CD4-positive, alpha-beta T cell (primary cell): ENCODE data around the gene ERN1. TPM values are rescaled to one million over a fixed set of nuclear protein-coding genes. Genes with fewer than 3 reads are reported as not detected.

ENCODE experiments used
- ATAC-seq: fragments of 200-7000 bp; cut with Tn5 transposase; one replicate; pipeline ENCODE4 v1.10.0; 2022; ENCODE audit warnings: mild to moderate bottlenecking; ENCODE audit not compliant: poor library complexity
- CTCF ChIA-PET: fragments of 350-600 bp; sonication (Branson Sonifier 250); formaldehyde crosslinking; loops from one replicate; lab custom pipeline; 2021; ENCODE audit warnings: antibody characterized with exemption, inconsistent platforms; lab: Charles Lee
- POLR2A ChIA-PET: fragments of 350-600 bp; sonication (Branson Sonifier 250); formaldehyde crosslinking; loops from one replicate; lab custom pipeline; 2021; ENCODE audit warnings: antibody characterized with exemption, inconsistent platforms; lab: Charles Lee
- DNase-seq, 14 experiments: peaks; one replicate each; pipeline ENCODE4 v3.0.0-alpha.2; 2013 to 2020; ENCODE audit warnings: mixed read lengths in 2 of 14
- H3K27ac ChIP-seq, 2 donors: one replicate each; pipeline versions ENCODE4 v1.5.1 to v1.7.0; 2013; ENCODE audit warnings: low read length in 2 of 2, low read depth in 1 of 2, mild to moderate bottlenecking in 1 of 2
- H3K27me3 ChIP-seq, 2 experiments: 1 replicate in 1 of 2; 2 replicates in 1 of 2; pipeline versions ENCODE4 v1.6.1 to v1.7.0; 2013; ENCODE audit warnings: low read length in 2 of 2, control low read depth in 1 of 2, mild to moderate bottlenecking in 1 of 2, moderate library complexity in 1 of 2; ENCODE audit not compliant: insufficient read depth in 2 of 2, control insufficient read depth in 1 of 2
- H3K36me3 ChIP-seq: one replicate; pipeline ENCODE4 v1.6.1; 2013; ENCODE audit warnings: low read length, control low read depth; ENCODE audit not compliant: insufficient read depth
- H3K4me1 ChIP-seq: one replicate; pipeline ENCODE4 v1.6.1; 2013; ENCODE audit warnings: low read length, control low read depth; ENCODE audit not compliant: insufficient read depth
- H3K4me3 ChIP-seq: one replicate; pipeline ENCODE4 v1.5.1; 2013; ENCODE audit warnings: mild to moderate bottlenecking, low read length, moderate library complexity
- H3K9me3 ChIP-seq, 2 experiments: 1 replicate in 1 of 2; 2 replicates in 1 of 2; pipeline versions ENCODE4 v1.6.1 to v1.7.0; 2013; ENCODE audit warnings: low read length in 2 of 2, mild to moderate bottlenecking in 2 of 2, control low read depth in 1 of 2, moderate library complexity in 1 of 2; ENCODE audit not compliant: control insufficient read depth in 1 of 2, insufficient read depth in 1 of 2
- H3K27ac Mint-ChIP-seq: one replicate; pipeline ENCODE4 v1.8.0; 2020; ENCODE audit warnings: mixed read lengths
- H3K27me3 Mint-ChIP-seq: one replicate; pipeline ENCODE4 v1.8.0; 2021; ENCODE audit warnings: mixed read lengths
- H3K36me3 Mint-ChIP-seq: one replicate; pipeline ENCODE4 v1.8.0; 2021; ENCODE audit warnings: low read depth, mixed read lengths
- H3K4me1 Mint-ChIP-seq: one replicate; pipeline ENCODE4 v1.8.0; 2021; ENCODE audit warnings: low read depth, mixed read lengths
- H3K4me3 Mint-ChIP-seq: one replicate; pipeline ENCODE4 v1.8.0; 2020; ENCODE audit warnings: mild to moderate bottlenecking, mixed read lengths
- H3K9me3 Mint-ChIP-seq: one replicate; pipeline ENCODE4 v1.8.0; 2020; ENCODE audit warnings: mixed read lengths
- CTCF ChIP-seq: fragments of 200-600 bp; IDR thresholded peaks from one replicate; pipeline ENCODE4 v1.8.0; 2022; ENCODE audit warnings: antibody characterized with exemption, mild to moderate bottlenecking
- intact Hi-C, 2 experiments: fragments of 100-400 bp; cut with DNase I in 1 of 2; cut with micrococcal nuclease in 1 of 2; formaldehyde crosslinking; loops; one replicate each; pipeline versions ENCODE4 v1.15.1 to v1.9.0; 2023 to 2025; cut with DNase I, micrococcal nuclease
- total RNA-seq, 174 experiments: library from RNA in 2 of 174; stranded (reverse) in 2 of 174; gene quantifications; one replicate each; pipeline ENCODE4 v1.2.3 and lab custom pipeline; 2021 to 2026

ERN1 gene
- total RNA-seq, 2 experiments from 2014 or later = 62.7 to 67.8 TPM

DNA sequence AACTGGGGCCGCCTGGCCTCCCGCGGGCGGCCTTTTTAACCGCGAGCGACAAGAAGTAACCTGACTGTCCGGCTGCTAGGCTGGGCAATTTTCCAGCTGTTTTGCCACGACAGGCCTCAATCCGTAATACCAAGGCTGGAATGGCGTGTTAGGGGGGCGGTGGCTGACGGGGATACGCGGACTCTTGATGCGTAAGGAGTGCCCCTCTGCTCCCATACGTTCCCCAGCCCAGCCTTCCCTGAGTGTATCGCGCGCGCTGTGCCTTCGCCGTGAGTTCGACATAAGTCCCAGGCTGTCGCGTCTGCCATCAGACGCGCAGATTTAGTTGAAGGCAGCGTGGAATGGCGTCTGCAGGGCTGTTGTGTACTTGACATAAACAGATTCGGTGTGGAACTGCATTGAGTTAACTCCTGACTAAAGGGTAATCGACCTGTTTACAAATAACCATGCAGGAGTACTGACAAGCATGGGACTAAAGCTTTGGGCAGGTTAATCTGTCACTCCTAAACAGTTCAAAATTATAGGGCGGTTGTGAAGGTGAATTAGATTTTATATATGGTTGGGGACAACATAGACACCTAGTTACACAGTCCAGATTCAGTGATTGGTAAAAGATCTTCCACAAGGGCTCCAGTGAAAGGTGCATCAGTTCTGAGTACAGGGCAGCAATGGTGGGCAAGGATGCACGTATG is 16.6 kb upstream of the ERN1 start:
- Mint-ChIP-seq H3K27ac (no peak overlapping the region), H3K27me3 (no peaks in the 10 kb centered on the region), H3K9me3 (no peaks in the 10 kb centered on the region), H3K4me1 (peaks cover 19% of the 10 kb centered on the region), H3K36me3 (peaks cover 40% of the 10 kb centered on the region), H3K4me3 (no peak overlapping the region)
- intact Hi-C loops = loop anchor here (1.0 to 10.0 kb wide), 6 partner anchors 16 to 358 kb away; partner anchors contain the start of genes CEP95 (in 1 of the 2), DDX5 (in 1 of the 2), ERN1 (in 1 of the 2) and GH1 (in 1 of the 2)
- TF ChIP-seq CTCF = no peak
- H3K4me1 ChIP-seq = peaks cover 21% of the 10 kb centered on the region
- peak; percentile 23 to 75 (median 50) for DNase-seq
- H3K4me3 ChIP-seq = peak overlapping the region; percentile 78
- POLR2A ChIA-PET = interaction anchor here (0.6 to 5.0 kb wide), 64 partner anchors 9 to 1027 kb away, joined by 3 to 166 read pairs (median 7); partner anchors contain the start of genes CCDC47, CD79B, CEP95 and DDX42
- H3K36me3 ChIP-seq = peaks cover 21% of the 10 kb centered on the region
- CTCF ChIA-PET = interaction anchor here (0.9 to 2.0 kb wide), 7 partner anchors 13 to 274 kb away, joined by 3 to 10 read pairs (median 6); partner anchors contain the start of gene ICAM2
- ATAC-seq = peak; percentile 21
- no peaks in the 10 kb centered on the region for H3K9me3 ChIP-seq
- H3K27me3 ChIP-seq = no peaks in the 10 kb centered on the region
- peak overlapping the region; percentile 73 to 91 for H3K27ac ChIP-seq

GRCh38 chr17:64145751-64146417 is 15.9 kb upstream of the ERN1 start:
- Mint-ChIP-seq H3K27me3 (no peaks in the 10 kb centered on the region), H3K4me1 (peaks cover 19% of the 10 kb centered on the region), H3K27ac (no peak overlapping the region), H3K9me3 (no peaks in the 10 kb centered on the region), H3K4me3 (no peak overlapping the region), H3K36me3 (peaks cover 33% of the 10 kb centered on the region)
- ChIA-PET CTCF (interaction anchor here (0.6 to 2.0 kb wide), 12 partner anchors 12 to 274 kb away, joined by 3 to 10 read pairs (median 4); partner anchors contain the start of gene ICAM2), POLR2A (interaction anchor here (0.6 to 5.0 kb wide), 85 partner anchors 8 to 1027 kb away, joined by 3 to 166 read pairs (median 6); partner anchors contain the start of genes CCDC47, CD79B, CEP95 and DDX42)
- H3K27me3 ChIP-seq = no peaks in the 10 kb centered on the region
- TF ChIP-seq CTCF = no peak
- DNase-seq = peak; percentile 91 to 99 (median 95)
- peak overlapping the region; percentile 78 for H3K4me3 ChIP-seq
- H3K27ac ChIP-seq = peak overlapping the region; percentile 73 to 91
- peak; percentile 88 for ATAC-seq
- peaks cover 17% of the 10 kb centered on the region for H3K36me3 ChIP-seq
- H3K4me1 ChIP-seq = peaks cover 21% of the 10 kb centered on the region
- no peaks in the 10 kb centered on the region for H3K9me3 ChIP-seq
- intact Hi-C loops = loop anchor here (1.0 to 10.0 kb wide), 8 partner anchors 16 to 359 kb away; partner anchors contain the start of genes TEX2 (in 2 of the 2), CEP95 (in 1 of the 2), DDX5 (in 1 of the 2) and ERN1 (in 1 of the 2)

DNA sequence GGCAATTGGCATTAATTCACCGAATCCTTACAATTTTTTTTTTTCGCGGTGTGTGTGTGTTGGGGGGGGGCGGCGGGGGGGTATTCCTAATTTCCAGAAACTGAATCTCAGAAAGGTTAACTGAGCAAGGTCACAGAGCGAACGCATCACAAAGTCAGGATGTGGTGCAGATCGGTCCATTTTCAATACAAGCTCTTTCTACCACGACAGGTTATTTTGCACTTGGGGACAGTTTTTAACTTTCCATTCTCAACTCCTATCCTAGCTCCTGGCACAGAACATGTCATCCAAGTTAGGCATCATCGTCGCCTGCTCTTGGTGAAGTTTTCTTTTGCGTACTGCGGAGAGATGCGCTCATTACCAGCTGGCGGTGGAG is 15.4 kb upstream of the ERN1 start:
- no peak overlapping the region for H3K27ac Mint-ChIP-seq
- no peaks in the 10 kb centered on the region for H3K9me3 Mint-ChIP-seq
- Histone ChIP-seq H3K4me3 (peak overlapping the region; percentile 78), H3K36me3 (peaks cover 12% of the 10 kb centered on the region), H3K4me1 (peaks cover 21% of the 10 kb centered on the region), H3K27ac (peak overlapping the region; percentile 73 to 91), H3K9me3 (no peaks in the 10 kb centered on the region), H3K27me3 (no peaks in the 10 kb centered on the region)
- no peaks in the 10 kb centered on the region for H3K27me3 Mint-ChIP-seq
- intact Hi-C loops = loop anchor here (1.0 to 10.0 kb wide), 6 partner anchors 118 to 359 kb away; partner anchors contain the start of genes CEP95 (in 1 of the 2), DDX5 (in 1 of the 2), GH1 (in 1 of the 2) and SMARCD2 (in 1 of the 2)
- DNase-seq (no peak), ATAC-seq (peak; percentile 20)
- no peak for TF ChIP-seq CTCF
- CTCF ChIA-PET = interaction anchor here (0.6 to 2.0 kb wide), 10 partner anchors 12 to 226 kb away, joined by 3 to 10 read pairs (median 4); partner anchors contain the start of gene ICAM2
- POLR2A ChIA-PET = interaction anchor here (0.6 to 5.0 kb wide), 73 partner anchors 9 to 524 kb away, joined by 3 to 166 read pairs (median 7); partner anchors contain the start of genes CCDC47, CD79B, CEP95 and DDX42
- H3K4me1 Mint-ChIP-seq = peaks cover 19% of the 10 kb centered on the region
- no peak overlapping the region for H3K4me3 Mint-ChIP-seq
- peaks cover 28% of the 10 kb centered on the region for H3K36me3 Mint-ChIP-seq
